GM12892 (cell line): ENCODE data around the gene ZBTB39.

Experiments
- DNase-seq: peaks from one replicate; pipeline ENCODE4 v3.0.0; 2011; ENCODE audit not compliant: insufficient read length
- FAIRE-seq: peaks from 2 replicates; lab custom pipeline; 2011; peaks lifted over from hg19 to GRCh38; lab: Jason Lieb, UNC
- POLR2A ChIP-seq: IDR thresholded peaks from 2 replicates; pipeline ENCODE4 v1.6.1; 2011; ENCODE audit warnings: low read depth, low read length, control low read depth
- POLR2AphosphoS5 ChIP-seq: IDR thresholded peaks from 2 replicates; pipeline ENCODE4 v1.6.1; 2011; ENCODE audit warnings: low read depth, low read length, control low read depth
- TAF1 ChIP-seq: IDR thresholded peaks from 2 replicates; pipeline ENCODE4 v1.6.1; 2011; ENCODE audit warnings: low read depth, mild to moderate bottlenecking, control low read depth, low read length, borderline replicate concordance

ZBTB39 gene

DNA sequence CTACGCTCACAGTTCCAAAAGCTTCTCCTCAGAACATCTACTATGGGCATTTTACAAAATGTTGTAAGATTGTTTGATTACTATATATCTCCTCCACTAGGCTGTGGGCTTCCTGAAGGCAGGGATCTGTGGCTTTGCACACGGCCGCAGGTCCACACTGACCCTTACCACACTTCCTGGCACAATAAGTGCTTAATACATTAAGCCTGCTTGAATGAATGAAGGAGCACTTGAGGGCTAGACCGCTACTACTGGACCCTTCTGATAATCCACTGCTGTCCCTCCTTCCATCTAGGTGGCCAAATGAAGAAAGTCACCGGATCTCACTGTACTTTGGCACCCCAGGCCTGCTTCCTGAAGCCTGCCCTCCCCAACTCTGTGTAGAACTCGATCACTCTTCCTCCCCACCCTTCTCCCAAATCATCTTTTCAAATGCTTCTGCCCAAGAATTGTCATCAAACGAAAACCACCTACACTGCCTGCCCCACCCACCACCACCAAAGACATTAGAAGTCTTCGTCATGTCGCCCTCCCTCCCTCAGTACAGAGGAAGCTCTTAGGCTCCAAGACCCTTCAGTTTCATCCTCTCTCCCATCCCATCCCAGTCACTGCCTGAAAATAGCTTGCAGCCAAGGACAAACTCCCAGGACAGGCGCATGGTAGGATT, 596 bp upstream of the ZBTB39 start:
- peak; percentile 9 for FAIRE-seq
- TF ChIP-seq TAF1 (no peak), POLR2AphosphoS5 (no peak), POLR2A (no peak)

GRCh38 chr12:57004651-57005050, 1.7 kb downstream of the ZBTB39 start:
- FAIRE-seq, result no peak

More for the DNA sequence above, 596 bp upstream of the ZBTB39 start:
- no peak for DNase-seq

DNA sequence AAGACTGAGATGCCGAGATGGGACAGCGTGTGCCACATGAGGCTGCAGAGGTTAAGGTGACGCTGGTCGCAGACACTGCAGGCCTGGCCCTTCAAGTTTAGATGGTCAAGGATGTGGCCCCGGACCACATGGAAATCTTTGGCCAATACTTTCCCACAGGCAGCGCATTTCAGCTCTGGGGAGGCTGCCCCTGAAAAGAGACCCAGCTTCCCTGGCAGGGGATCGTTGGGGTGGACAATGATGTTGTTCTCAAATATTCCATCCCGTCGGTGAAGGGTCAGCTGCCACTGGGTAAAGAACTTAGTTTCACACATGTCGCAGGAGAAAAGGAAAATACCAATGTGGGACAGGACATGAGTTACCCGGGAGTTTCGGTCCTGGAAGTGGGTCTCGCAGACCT, 3.0 kb downstream of the ZBTB39 start:
- FAIRE-seq, result no peak
- no peak for TF ChIP-seq POLR2A
- TF ChIP-seq TAF1, result no peak
- no peak for TF ChIP-seq POLR2AphosphoS5
- DNase-seq, result no peak

More at GRCh38 chr12:57004651-57005050, 1.7 kb downstream of the ZBTB39 start:
- TF ChIP-seq POLR2A, result no peak
- no peak for TF ChIP-seq POLR2AphosphoS5
- TF ChIP-seq TAF1, result no peak
- no peak for DNase-seq

DNA sequence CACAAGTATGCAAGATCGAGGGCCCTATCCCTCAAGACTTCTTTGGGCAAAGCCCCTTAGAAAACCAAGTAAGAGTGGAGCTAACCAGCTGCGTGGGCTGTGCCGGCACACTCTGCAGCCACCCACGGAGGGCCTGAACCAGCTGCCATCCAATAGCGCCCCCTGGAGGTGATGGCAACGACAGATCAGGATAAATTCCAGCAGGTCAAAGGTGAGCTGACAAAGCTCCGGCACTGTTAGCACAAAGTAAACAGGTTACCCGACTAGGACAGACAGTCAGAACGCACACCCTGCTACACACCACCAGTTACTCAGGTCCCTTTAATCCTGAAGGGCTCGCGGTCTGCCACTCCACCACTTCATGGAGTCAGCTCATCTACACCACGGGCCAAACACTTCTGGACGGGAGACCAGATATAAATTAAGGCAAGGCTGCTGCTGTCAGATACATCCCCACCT, 4.9 kb downstream of the ZBTB39 start:
- peak; percentile 55 for DNase-seq
- TF ChIP-seq TAF1 (no peak), POLR2A (no peak), POLR2AphosphoS5 (no peak)
- FAIRE-seq, result peak; percentile 67

GRCh38 chr12:57000393-57000792, 6.0 kb downstream of the ZBTB39 start:
- no peak for FAIRE-seq
- TF ChIP-seq POLR2AphosphoS5 (no peak), TAF1 (no peak), POLR2A (no peak)

GRCh38 chr12:56999456-56999855, 6.9 kb downstream of the ZBTB39 start:
- TF ChIP-seq POLR2A (no peak), POLR2AphosphoS5 (no peak), TAF1 (no peak)
- FAIRE-seq (no peak), DNase-seq (no peak)

More at GRCh38 chr12:57000393-57000792, 6.0 kb downstream of the ZBTB39 start:
- no peak for DNase-seq

DNA sequence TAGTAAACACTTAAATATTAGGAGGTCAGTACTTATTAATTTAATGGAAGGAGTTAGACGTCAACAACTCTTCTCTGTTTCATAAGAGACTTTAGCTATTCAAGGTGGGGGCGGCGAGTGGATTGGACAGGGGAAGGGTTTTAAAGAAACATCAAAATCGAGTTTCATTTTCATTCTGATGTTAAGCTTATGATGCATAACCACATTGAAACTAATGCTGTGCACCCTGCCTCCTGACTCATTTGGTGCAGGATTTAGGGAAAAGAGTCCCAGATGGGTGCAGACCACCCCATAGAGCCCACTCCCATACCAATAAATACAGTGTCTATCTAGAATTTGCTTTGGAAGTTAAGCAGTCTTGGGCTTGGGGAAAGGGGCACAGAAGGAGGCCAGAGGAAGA, 7.4 kb downstream of the ZBTB39 start:
- TF ChIP-seq POLR2A (no peak), TAF1 (no peak), POLR2AphosphoS5 (no peak)
- FAIRE-seq, result peak; percentile 91

GRCh38 chr12:56998316-56998715, 8.0 kb downstream of the ZBTB39 start:
- no peak for DNase-seq
- TF ChIP-seq POLR2A (no peak), TAF1 (no peak), POLR2AphosphoS5 (no peak)
- peak; percentile 14 for FAIRE-seq

More for the DNA sequence above, 7.4 kb downstream of the ZBTB39 start:
- peak; percentile 66 for DNase-seq

DNA sequence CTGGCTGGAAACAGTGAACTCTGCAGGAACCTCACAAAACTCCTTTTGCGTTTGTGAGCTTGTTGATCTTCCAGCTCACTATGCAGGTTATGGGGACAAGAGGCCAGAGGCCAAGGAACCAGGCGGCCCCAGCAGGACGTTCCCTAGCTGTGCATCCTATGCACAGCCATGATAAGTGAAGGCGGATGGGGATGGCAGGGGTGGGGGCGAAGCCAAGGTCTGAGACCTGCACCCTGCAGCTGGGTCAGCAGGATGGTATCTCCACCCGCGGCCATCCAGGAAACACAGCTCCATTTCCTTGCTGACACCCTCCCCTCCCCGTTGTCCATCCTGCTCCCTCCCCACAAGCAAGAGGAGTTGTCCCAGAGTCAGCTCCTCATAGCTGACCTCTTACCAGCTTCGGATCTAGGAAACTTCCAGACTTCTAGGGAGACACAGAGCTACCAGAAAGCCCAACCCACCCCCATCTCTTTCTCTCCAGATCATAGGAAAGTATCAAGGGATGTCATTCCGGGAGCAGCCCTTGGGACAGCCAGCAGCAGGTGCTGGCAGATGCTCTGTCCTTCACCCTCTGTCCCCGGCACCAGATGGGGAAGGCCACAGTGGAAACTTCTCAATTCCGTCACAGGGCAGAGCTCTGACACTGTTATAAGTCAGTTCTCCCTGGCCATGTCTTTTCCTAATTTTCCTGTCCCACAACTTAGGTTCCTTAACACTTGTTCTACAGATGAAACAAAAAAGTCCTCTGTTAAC, 9.4 kb downstream of the ZBTB39 start:
- FAIRE-seq, result no peak
- TF ChIP-seq POLR2A, result no peak
- TF ChIP-seq TAF1, result no peak
- TF ChIP-seq POLR2AphosphoS5, result no peak
- no peak for DNase-seq

DNA sequence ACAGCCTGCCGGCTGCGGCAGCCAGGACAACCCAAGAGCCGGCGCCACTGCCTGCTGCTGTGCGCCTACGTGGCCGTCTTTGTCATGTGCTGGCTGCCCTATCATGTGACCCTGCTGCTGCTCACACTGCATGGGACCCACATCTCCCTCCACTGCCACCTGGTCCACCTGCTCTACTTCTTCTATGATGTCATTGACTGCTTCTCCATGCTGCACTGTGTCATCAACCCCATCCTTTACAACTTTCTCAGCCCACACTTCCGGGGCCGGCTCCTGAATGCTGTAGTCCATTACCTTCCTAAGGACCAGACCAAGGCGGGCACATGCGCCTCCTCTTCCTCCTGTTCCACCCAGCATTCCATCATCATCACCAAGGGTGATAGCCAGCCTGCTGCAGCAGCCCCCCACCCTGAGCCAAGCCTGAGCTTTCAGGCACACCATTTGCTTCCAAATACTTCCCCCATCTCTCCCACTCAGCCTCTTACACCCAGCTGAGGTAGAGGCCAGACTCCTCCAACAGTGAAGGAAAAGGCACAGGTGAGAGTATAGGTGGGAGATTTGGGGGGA, 10.3 kb downstream of the ZBTB39 start:
- FAIRE-seq, result no peak
- no peak for TF ChIP-seq TAF1
- TF ChIP-seq POLR2AphosphoS5, result no peak
- no peak for DNase-seq

DNA sequence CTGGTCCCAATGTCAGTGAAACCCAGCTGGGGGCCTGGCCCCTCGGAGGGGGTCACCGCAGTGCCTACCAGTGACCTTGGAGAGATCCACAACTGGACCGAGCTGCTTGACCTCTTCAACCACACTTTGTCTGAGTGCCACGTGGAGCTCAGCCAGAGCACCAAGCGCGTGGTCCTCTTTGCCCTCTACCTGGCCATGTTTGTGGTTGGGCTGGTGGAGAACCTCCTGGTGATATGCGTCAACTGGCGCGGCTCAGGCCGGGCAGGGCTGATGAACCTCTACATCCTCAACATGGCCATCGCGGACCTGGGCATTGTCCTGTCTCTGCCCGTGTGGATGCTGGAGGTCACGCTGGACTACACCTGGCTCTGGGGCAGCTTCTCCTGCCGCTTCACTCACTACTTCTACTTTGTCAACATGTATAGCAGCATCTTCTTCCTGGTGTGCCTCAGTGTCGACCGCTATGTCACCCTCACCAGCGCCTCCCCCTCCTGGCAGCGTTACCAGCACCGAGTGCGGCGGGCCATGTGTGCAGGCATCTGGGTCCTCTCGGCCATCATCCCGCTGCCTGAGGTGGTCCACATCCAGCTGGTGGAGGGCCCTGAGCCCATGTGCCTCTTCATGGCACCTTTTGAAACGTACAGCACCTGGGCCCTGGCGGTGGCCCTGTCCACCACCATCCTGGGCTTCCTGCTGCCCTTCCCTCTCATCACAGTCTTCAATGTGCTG, 11.0 kb downstream of the ZBTB39 start:
- FAIRE-seq (no peak), DNase-seq (no peak)
- TF ChIP-seq POLR2A, result no peak
- no peak for TF ChIP-seq TAF1
- no peak for TF ChIP-seq POLR2AphosphoS5
